D721Med (cell line): Measurements from ENCODE around the gene MAPT.

ENCODE experiments used
- DNase-seq: peaks from one replicate; pipeline ENCODE4 v3.0.0; 2011; ENCODE audit warnings: low spot score; ENCODE audit not compliant: insufficient read length
- FAIRE-seq: peaks from 2 replicates; lab custom pipeline; 2011; peaks lifted over from hg19 to GRCh38; lab: Jason Lieb, UNC
- CTCF ChIP-seq: IDR thresholded peaks from 2 replicates; pipeline ENCODE4 v1.5.1; 2012; ENCODE audit warnings: mild to moderate bottlenecking, control low read depth; ENCODE audit not compliant: insufficient read depth; ENCODE audit errors: missing control alignments

The MAPT gene

GRCh38 chr17:45996282-45996937 lies 102.1 kb downstream of the MAPT start:
- FAIRE-seq = no peak
- no peak for DNase-seq
- no peak for TF ChIP-seq CTCF

GRCh38 chr17:45997166-45997565 lies 102.8 kb downstream of the MAPT start:
- DNase-seq (no peak), FAIRE-seq (no peak)
- TF ChIP-seq CTCF = no peak

GRCh38 chr17:45997624-45998023 lies 103.3 kb downstream of the MAPT start:
- no peak for FAIRE-seq
- TF ChIP-seq CTCF = no peak
- no peak for DNase-seq

- DNase-seq = no peak
- no peak for TF ChIP-seq CTCF
- FAIRE-seq = no peak
Measured at GRCh38 chr17:45998987-45999899, 104.9 kb downstream of the MAPT start, which contains the start of gene STH. Gene STH (plus strand): TSS chr17:45999250. CDS start chr17:45999280, 30 bp downstream.

- no peak for FAIRE-seq
- no peak for TF ChIP-seq CTCF
- no peak for DNase-seq
Measured at GRCh38 chr17:45999900-46000290, 105.5 kb downstream of the MAPT start.

GRCh38 chr17:46000292-46000691 lies 105.9 kb downstream of the MAPT start:
- DNase-seq (no peak), FAIRE-seq (no peak)
- TF ChIP-seq CTCF = no peak
